ENCODE results near the gene DNAJB1.

DNA sequence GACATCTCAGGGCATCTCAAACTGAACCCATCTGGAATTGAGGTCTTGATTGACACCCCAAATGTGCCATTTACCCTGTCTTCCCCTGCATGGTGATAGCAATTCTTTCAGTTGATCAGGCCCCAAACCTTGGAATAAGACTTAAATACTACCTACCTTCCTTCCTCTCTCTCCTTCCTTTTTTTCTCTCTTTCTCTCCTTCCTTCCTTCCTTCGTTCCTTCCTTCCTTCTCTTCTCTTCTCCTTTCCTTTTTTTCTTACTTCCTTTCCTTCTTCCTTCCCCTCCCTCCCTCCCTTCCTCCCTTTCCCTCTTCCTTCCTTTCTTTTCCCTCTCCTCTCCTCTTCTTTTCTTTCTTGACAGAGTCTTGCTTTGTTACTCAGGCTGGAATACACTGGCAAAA lies 14.9 kb downstream of the DNAJB1 start:
- TF ChIP-seq, protein P1, sequence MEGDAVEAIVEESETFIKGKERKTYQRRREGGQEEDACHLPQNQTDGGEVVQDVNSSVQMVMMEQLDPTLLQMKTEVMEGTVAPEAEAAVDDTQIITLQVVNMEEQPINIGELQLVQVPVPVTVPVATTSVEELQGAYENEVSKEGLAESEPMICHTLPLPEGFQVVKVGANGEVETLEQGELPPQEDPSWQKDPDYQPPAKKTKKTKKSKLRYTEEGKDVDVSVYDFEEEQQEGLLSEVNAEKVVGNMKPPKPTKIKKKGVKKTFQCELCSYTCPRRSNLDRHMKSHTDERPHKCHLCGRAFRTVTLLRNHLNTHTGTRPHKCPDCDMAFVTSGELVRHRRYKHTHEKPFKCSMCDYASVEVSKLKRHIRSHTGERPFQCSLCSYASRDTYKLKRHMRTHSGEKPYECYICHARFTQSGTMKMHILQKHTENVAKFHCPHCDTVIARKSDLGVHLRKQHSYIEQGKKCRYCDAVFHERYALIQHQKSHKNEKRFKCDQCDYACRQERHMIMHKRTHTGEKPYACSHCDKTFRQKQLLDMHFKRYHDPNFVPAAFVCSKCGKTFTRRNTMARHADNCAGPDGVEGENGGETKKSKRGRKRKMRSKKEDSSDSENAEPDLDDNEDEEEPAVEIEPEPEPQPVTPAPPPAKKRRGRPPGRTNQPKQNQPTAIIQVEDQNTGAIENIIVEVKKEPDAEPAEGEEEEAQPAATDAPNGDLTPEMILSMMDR (conservative IDR thresholded peaks at IDR 0.05; ENCODE audit: low read depth in 2 of 2), result no peak
- no peak for TF ChIP-seq EZH2 (IDR thresholded peaks at IDR 0.05; ENCODE audit: low read depth, unreplicated experiment)
- TF ChIP-seq, protein P2, sequence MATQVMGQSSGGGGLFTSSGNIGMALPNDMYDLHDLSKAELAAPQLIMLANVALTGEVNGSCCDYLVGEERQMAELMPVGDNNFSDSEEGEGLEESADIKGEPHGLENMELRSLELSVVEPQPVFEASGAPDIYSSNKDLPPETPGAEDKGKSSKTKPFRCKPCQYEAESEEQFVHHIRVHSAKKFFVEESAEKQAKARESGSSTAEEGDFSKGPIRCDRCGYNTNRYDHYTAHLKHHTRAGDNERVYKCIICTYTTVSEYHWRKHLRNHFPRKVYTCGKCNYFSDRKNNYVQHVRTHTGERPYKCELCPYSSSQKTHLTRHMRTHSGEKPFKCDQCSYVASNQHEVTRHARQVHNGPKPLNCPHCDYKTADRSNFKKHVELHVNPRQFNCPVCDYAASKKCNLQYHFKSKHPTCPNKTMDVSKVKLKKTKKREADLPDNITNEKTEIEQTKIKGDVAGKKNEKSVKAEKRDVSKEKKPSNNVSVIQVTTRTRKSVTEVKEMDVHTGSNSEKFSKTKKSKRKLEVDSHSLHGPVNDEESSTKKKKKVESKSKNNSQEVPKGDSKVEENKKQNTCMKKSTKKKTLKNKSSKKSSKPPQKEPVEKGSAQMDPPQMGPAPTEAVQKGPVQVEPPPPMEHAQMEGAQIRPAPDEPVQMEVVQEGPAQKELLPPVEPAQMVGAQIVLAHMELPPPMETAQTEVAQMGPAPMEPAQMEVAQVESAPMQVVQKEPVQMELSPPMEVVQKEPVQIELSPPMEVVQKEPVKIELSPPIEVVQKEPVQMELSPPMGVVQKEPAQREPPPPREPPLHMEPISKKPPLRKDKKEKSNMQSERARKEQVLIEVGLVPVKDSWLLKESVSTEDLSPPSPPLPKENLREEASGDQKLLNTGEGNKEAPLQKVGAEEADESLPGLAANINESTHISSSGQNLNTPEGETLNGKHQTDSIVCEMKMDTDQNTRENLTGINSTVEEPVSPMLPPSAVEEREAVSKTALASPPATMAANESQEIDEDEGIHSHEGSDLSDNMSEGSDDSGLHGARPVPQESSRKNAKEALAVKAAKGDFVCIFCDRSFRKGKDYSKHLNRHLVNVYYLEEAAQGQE (IDR thresholded peaks at IDR 0.05; ENCODE audit: unreplicated experiment), result no peak
- TF ChIP-seq ZNF114 (CRISPR knock-in tag; IDR thresholded peaks at IDR 0.05), result no peak
- TF ChIP-seq CREB1 (CRISPR knock-in tag; IDR thresholded peaks at IDR 0.05; ENCODE audit: low read depth), result no peak
- no peak for TF ChIP-seq POLR2AphosphoS5 (IDR thresholded peaks at IDR 0.05; ENCODE audit: low read depth)
- TF ChIP-seq ZNF462 (CRISPR knock-in tag; IDR thresholded peaks at IDR 0.05), result no peak
- TF ChIP-seq JUNB (IDR thresholded peaks at IDR 0.05; ENCODE audit: unreplicated experiment), result no peak
- TF ChIP-seq ZNF331 (CRISPR knock-in tag; IDR thresholded peaks at IDR 0.05; ENCODE audit: low read depth), result no peak
- no peak for TF ChIP-seq ETS1 (IDR thresholded peaks at IDR 0.05)
- no peak for TF ChIP-seq EZH2phosphoT487 (IDR thresholded peaks at IDR 0.05; ENCODE audit: unreplicated experiment)
- no peak for TF ChIP-seq STAT1 (IDR thresholded peaks at IDR 0.05; ENCODE audit: unreplicated experiment)

Measured in GM23338 (cell line).